Measurements from ENCODE around the gene BEGAIN.

DNA sequence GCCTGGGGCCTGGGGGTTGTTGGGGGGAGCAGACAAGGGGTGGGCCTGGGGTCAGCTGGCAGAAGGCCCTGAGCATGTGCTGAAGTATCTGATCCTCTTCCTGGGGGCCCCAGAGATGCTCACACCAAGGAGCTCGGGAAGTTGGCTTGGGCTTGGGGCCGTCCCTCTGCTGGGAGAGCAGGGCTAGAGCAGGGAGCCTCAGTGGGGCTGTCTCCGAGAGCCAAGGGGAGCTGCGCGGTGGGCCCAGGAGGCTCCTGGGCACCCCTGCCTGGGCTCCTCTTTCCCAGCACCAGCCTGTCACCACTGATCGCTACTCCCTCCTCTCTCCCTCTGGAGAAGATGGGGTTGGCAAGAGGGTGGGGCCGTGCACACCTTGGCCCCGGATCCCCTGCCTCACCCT, 28.3 kb downstream of the BEGAIN start:
- TF ChIP-seq, protein P1, sequence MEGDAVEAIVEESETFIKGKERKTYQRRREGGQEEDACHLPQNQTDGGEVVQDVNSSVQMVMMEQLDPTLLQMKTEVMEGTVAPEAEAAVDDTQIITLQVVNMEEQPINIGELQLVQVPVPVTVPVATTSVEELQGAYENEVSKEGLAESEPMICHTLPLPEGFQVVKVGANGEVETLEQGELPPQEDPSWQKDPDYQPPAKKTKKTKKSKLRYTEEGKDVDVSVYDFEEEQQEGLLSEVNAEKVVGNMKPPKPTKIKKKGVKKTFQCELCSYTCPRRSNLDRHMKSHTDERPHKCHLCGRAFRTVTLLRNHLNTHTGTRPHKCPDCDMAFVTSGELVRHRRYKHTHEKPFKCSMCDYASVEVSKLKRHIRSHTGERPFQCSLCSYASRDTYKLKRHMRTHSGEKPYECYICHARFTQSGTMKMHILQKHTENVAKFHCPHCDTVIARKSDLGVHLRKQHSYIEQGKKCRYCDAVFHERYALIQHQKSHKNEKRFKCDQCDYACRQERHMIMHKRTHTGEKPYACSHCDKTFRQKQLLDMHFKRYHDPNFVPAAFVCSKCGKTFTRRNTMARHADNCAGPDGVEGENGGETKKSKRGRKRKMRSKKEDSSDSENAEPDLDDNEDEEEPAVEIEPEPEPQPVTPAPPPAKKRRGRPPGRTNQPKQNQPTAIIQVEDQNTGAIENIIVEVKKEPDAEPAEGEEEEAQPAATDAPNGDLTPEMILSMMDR (IDR thresholded peaks at IDR 0.05; ENCODE audit: poor library complexity), result no peak
- TF ChIP-seq EZH2phosphoT487 (IDR thresholded peaks at IDR 0.05; ENCODE audit: low read depth, severe bottlenecking, unreplicated experiment) (no peak), EZH2 (IDR thresholded peaks at IDR 0.05; ENCODE audit: borderline replicate concordance) (no peak)

Data from hepatocyte (in vitro differentiated cells).